HepG2 (cell line): ENCODE data around the gene UGGT1. TPM values are rescaled to one million over a fixed set of nuclear protein-coding genes. Genes with fewer than 3 reads are reported as not detected.

ENCODE experiments used
- EP300 ChIP-seq, 3 experiments: sonication (generic) in 1 of 3; formaldehyde crosslinking in 1 of 3; IDR thresholded peaks; 2 replicates each; pipeline versions ENCODE4 v1.5.1 to v1.6.1; 2011 to 2020; ENCODE audit warnings: low read depth in 2 of 3, low read length in 2 of 3, borderline replicate concordance in 1 of 3, improper control_type of control experiment in 1 of 3, mild to moderate bottlenecking in 1 of 3, missing genetic modification reagents in 1 of 3, moderate library complexity in 1 of 3
- ETV5 ChIP-seq: IDR thresholded peaks from 2 replicates; pipeline ENCODE4 v1.6.1; 2018; ENCODE audit warnings: missing biosample characterization, missing genetic modification reagents, inconsistent platforms, borderline replicate concordance
- FOSL2 ChIP-seq: sonication (generic); formaldehyde crosslinking; IDR thresholded peaks from 2 replicates; pipeline ENCODE4 v1.4.0; 2020; ENCODE audit warnings: missing genetic modification reagents
- FOXA1 ChIP-seq, 2 experiments: fragments of 450-650 bp in 1 of 2; sonication (generic) in 1 of 2; formaldehyde crosslinking in 1 of 2; IDR thresholded peaks; 2 replicates each; pipeline versions ENCODE4 v1.4.0 to v1.6.1; 2016 to 2020; ENCODE audit warnings: missing genetic modification reagents in 1 of 2
- HMGXB3 ChIP-seq: sonication (generic); formaldehyde crosslinking; IDR thresholded peaks from 2 replicates; pipeline ENCODE4 v1.4.0; 2020; ENCODE audit warnings: missing genetic modification reagents, borderline replicate concordance
- HNF4A ChIP-seq: sonication (generic); formaldehyde crosslinking; IDR thresholded peaks from 2 replicates; pipeline ENCODE4 v1.4.0; 2020; ENCODE audit warnings: missing genetic modification reagents
- KAT8 ChIP-seq: IDR thresholded peaks from 2 replicates; pipeline ENCODE4 v1.6.1; 2016; ENCODE audit warnings: missing genetic modification reagents, missing compliant biosample characterization
- POGZ ChIP-seq: sonication (generic); formaldehyde crosslinking; IDR thresholded peaks from 2 replicates; pipeline ENCODE4 v1.4.0; 2020; ENCODE audit warnings: mild to moderate bottlenecking, missing genetic modification reagents
- ZBTB33 ChIP-seq: sonication (generic); formaldehyde crosslinking; IDR thresholded peaks from 2 replicates; pipeline ENCODE4 v1.4.0; 2020; ENCODE audit warnings: missing genetic modification reagents
- ZMAT3 ChIP-seq: sonication (generic); formaldehyde crosslinking; conservative IDR thresholded peaks from 2 replicates; pipeline ENCODE4 v1.7.0; 2021; ENCODE audit warnings: missing genetic modification reagents
- ZNF644 ChIP-seq: IDR thresholded peaks from 2 replicates; pipeline ENCODE4 v1.6.1; 2016; ENCODE audit warnings: low read depth
- ZNF740 ChIP-seq: sonication (generic); formaldehyde crosslinking; IDR thresholded peaks from 2 replicates; pipeline ENCODE4 v1.4.0; 2020; ENCODE audit warnings: missing genetic modification reagents
- polyA plus RNA-seq, 8 experiments: library from polyadenylated mRNA; depleted of rRNA in 3 of 8; stranded (reverse) in 7 of 8; unstranded in 1 of 8; fragments of >200 nt; fragmentation: Illumina TruSeq in 4 of 8; extraction: Trizol in 4 of 8; gene quantifications; 2 replicates each; pipeline versions ENCODE4 v1.2.1 to v1.2.3, GENCODE V29; 2011 to 2016; ENCODE audit warnings: low read depth in 4 of 8, missing spikeins in 1 of 8, mixed read lengths in 1 of 8; ENCODE audit not compliant: insufficient read depth in 1 of 8
- total RNA-seq, 5 experiments: library from RNA; depleted of rRNA; stranded (reverse); fragments of >200 nt; fragmentation: Illumina TruSeq; extraction: Trizol; gene quantifications; 2 replicates each; pipeline ENCODE4 v1.2.3, GENCODE V29; 2016; ENCODE audit warnings: low read depth in 1 of 5
- TF ChIP-seq, protein P1 (sequence below): sonication (generic); formaldehyde crosslinking; IDR thresholded peaks from 2 replicates; pipeline ENCODE4 v1.9.0; 2022; ENCODE audit warnings: low read depth, missing genetic modification reagents
- TF ChIP-seq, protein P2 (sequence below): IDR thresholded peaks from 2 replicates; pipeline ENCODE4 v1.6.1; 2016; ENCODE audit warnings: low read depth

UGGT1 gene
- total and polyA plus RNA-seq, 2 of the 13 experiments (the other 11 are each of a cell fraction or from before 2014, with no cell fraction given), result 35.8 to 83.2 TPM

DNA sequence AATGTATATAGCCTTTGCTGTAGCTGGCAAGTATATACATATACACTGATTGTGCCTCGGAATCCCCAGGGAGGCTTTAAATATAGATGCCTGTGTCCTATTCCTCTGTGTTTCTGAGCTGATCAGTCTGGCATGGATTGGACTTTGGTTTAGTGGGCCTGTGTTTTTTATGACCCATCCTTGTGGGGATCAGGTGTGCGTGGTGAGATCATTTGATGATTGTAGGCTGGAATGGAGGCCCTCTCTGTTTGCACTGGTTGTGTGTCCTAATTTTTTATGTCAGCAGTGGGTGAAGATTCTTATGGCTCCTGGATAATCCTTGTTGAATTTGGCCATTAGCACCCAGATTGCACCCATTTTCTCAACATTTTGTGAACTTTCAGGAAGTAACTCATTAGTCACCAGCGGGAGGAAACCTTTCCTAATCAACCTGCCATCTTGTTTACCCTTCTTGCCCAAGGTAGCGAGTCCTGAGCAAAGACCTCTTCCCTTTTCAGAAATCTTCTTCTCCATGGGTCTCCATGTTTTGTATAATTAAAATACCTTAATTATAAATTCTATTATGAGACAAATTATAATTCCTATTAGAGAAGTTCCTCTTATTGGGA, 75.8 kb downstream of the UGGT1 start (continued):
- no peak for TF ChIP-seq HMGXB3 (CRISPR knock-in tag)
- peak; percentile 29; the same call in 1 of the 2 replicates for TF ChIP-seq KAT8
- TF ChIP-seq ETV5 (CRISPR knock-in tag), result peak; percentile 47; the same call in 1 of the 2 replicates
- no peak for TF ChIP-seq FOXA1 (IDR thresholded peaks at IDR 0.05)
- TF ChIP-seq FOXA1 (CRISPR knock-in tag; IDR thresholded peaks at IDR 0.05), result peak; percentile 49; the same call in 1 of the 2 replicates
- TF ChIP-seq, protein P1, sequence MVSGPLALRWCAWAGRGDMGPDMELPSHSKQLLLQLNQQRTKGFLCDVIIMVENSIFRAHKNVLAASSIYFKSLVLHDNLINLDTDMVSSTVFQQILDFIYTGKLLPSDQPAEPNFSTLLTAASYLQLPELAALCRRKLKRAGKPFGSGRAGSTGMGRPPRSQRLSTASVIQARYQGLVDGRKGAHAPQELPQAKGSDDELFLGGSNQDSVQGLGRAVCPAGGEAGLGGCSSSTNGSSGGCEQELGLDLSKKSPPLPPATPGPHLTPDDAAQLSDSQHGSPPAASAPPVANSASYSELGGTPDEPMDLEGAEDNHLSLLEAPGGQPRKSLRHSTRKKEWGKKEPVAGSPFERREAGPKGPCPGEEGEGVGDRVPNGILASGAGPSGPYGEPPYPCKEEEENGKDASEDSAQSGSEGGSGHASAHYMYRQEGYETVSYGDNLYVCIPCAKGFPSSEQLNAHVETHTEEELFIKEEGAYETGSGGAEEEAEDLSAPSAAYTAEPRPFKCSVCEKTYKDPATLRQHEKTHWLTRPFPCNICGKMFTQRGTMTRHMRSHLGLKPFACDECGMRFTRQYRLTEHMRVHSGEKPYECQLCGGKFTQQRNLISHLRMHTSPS (CRISPR knock-in tag), result no peak
- TF ChIP-seq ZMAT3 (CRISPR knock-in tag), result no peak
- peak; percentile 29; the same call in 1 of the 2 replicates for TF ChIP-seq POGZ (CRISPR knock-in tag)
- TF ChIP-seq, protein P2, sequence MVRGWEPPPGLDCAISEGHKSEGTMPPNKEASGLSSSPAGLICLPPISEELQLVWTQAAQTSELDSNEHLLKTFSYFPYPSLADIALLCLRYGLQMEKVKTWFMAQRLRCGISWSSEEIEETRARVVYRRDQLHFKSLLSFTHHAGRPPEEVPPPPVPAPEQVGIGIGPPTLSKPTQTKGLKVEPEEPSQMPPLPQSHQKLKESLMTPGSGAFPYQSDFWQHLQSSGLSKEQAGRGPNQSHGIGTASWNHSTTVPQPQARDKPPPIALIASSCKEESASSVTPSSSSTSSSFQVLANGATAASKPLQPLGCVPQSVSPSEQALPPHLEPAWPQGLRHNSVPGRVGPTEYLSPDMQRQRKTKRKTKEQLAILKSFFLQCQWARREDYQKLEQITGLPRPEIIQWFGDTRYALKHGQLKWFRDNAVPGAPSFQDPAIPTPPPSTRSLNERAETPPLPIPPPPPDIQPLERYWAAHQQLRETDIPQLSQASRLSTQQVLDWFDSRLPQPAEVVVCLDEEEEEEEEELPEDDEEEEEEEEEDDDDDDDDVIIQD, result peak; percentile 23; the same call in 1 of the 2 replicates
- peak; percentile 95 for TF ChIP-seq ZBTB33 (CRISPR knock-in tag)
- peak; percentile 15; the same call in 1 of the 2 replicates for TF ChIP-seq HNF4A (CRISPR knock-in tag)
- TF ChIP-seq FOSL2 (CRISPR knock-in tag), result peak; percentile 54
- TF ChIP-seq ZNF740, result no peak
- peak; percentile 79 for TF ChIP-seq ZNF644 (CRISPR knock-in tag)
- 0 out of 4 replicates have a peak, but pooled peaks of 1 of the 2 experiments have one; percentile 10 for TF ChIP-seq EP300 (IDR thresholded peaks at IDR 0.05; ENCODE audit: low read depth in 2 of 2, low read length in 2 of 2)
- no peak; the same call in 1 of the 2 replicates for TF ChIP-seq EP300 (CRISPR knock-in tag; IDR thresholded peaks at IDR 0.05; ENCODE audit: borderline replicate concordance)
- TF ChIP-seq, all 625 proteins: peak for 11
